K562 (cell line): ENCODE data around the gene PPP6R1.

Experiments
- FOXJ3 ChIP-seq: sonication (generic); formaldehyde crosslinking; IDR thresholded peaks from 2 replicates; pipeline ENCODE4 v1.4.0; 2020; ENCODE audit warnings: mild to moderate bottlenecking, missing genetic modification reagents
- HEY1 ChIP-seq: fragments of 250-450 bp; sonication (Bioruptor Pico); IDR thresholded peaks from 2 replicates; pipeline ENCODE4 v1.5.0; 2020; ENCODE audit warnings: mild to moderate bottlenecking, moderate library complexity, borderline replicate concordance
- MAFF ChIP-seq: IDR thresholded peaks from 2 replicates; pipeline ENCODE4 v1.6.1; 2012; ENCODE audit warnings: low read length, improper control_type of control experiment
- ZNF24 ChIP-seq: fragments of 450-650 bp; IDR thresholded peaks from 2 replicates; pipeline ENCODE4 v1.6.1; 2016

DNA sequence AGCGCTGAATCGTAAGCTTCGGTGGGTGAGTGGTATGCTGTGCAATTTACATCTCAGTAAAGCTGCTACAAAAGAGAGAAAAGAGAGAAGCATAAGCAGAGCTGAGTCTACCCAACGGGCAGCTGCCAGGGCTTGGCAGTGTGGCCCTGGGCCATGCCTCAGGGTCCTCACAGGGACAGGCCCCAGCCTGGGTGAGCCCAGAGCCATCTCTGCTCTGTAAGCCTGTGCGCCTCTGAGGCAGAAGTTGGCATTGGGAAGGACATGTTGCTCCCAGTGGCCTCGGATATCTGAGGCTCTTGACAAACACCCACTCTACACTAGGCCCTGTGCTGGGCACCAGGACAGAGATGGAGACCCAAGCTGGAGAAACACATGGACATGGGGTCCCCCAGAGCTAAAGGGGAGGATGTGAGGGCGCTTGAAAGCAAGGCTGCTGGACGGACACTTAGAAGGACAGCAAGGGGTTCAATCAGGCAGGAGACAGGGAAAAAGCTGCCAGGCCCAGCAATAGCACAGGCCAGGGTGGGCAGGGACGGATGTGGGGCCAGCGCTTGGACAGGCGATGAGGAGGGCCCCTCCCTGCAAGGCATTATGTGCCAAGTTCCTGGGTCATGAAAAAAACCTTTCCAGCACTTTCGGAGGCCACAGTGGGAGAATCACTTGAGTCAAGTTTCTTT, 14.7 kb downstream of the PPP6R1 start:
- no peak for TF ChIP-seq FOXJ3 (CRISPR knock-in tag)
- TF ChIP-seq HEY1 (CRISPR knock-in tag): no peak
- TF ChIP-seq ZNF24: no peak
- no peak for TF ChIP-seq MAFF
